Measurements from ENCODE around the gene SLC22A3.

Gene SLC22A3

DNA sequence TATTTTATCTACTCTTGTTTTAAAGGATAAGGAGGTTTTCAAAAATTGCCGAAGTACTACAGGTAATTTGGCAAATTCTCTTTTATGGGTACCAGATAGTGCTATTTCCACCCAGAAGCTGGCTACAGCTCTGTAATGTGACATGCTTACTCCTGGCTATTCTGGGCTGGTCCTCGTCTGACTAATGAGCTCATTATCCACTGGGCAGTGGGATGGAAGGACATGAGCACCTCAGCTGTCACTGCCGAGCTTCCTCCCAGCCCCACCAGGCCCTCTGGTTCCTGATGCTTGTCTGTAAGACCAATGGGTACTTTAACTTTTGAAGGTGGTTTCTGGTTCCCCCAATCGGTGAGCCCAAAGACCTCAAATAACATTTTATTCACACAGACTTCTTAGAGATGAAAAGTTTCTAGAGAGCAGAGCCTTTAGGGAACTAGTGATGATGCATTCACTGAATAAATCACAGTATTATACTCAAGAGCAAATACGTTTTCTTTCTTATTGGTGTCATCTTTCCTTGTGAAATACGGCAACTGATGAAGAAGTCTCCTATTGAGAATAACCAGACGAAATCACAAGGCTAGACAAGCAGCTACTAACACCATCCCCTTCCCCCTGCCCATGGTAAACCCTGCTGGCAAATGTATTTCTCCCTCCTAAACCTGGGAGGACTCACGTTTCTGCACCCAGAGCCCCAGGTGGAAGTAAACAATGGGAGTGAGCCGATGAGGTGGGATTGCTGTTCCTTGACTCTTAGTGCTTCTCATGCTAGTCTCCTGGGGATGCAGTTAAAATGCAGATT lies 80.8 kb downstream of the SLC22A3 start:
- POLR2A ChIA-PET: no interaction called here
- DNase-seq (ENCODE audit: extremely low spot score): no peak
- CTCF ChIA-PET: interaction anchor here (1.1 kb wide), 1 partner anchor 11 kb away, joined by 3 read pairs; no protein-coding TSS in a partner anchor
- TF ChIP-seq, protein P1, sequence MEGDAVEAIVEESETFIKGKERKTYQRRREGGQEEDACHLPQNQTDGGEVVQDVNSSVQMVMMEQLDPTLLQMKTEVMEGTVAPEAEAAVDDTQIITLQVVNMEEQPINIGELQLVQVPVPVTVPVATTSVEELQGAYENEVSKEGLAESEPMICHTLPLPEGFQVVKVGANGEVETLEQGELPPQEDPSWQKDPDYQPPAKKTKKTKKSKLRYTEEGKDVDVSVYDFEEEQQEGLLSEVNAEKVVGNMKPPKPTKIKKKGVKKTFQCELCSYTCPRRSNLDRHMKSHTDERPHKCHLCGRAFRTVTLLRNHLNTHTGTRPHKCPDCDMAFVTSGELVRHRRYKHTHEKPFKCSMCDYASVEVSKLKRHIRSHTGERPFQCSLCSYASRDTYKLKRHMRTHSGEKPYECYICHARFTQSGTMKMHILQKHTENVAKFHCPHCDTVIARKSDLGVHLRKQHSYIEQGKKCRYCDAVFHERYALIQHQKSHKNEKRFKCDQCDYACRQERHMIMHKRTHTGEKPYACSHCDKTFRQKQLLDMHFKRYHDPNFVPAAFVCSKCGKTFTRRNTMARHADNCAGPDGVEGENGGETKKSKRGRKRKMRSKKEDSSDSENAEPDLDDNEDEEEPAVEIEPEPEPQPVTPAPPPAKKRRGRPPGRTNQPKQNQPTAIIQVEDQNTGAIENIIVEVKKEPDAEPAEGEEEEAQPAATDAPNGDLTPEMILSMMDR (IDR thresholded peaks at IDR 0.05; ENCODE audit: control extremely low read depth, extremely low read depth, low read depth, missing control alignments): no peak

GRCh38 chr6:160429620-160429895 lies 81.4 kb downstream of the SLC22A3 start:
- no peak for DNase-seq (ENCODE audit: extremely low spot score)
- ChIA-PET POLR2A (no interaction called here), CTCF (interaction anchor here (1.1 kb wide), 1 partner anchor 12 kb away, joined by 3 read pairs; no protein-coding TSS in a partner anchor)
- TF ChIP-seq, protein P1 (IDR thresholded peaks at IDR 0.05; ENCODE audit: control extremely low read depth, extremely low read depth, low read depth, missing control alignments): no peak

GRCh38 chr6:160430203-160430602 lies 82.0 kb downstream of the SLC22A3 start:
- ChIA-PET CTCF (no interaction called here), POLR2A (no interaction called here)
- TF ChIP-seq, protein P1 (IDR thresholded peaks at IDR 0.05; ENCODE audit: control extremely low read depth, extremely low read depth, low read depth, missing control alignments): no peak
- DNase-seq (ENCODE audit: extremely low spot score): no peak

DNA sequence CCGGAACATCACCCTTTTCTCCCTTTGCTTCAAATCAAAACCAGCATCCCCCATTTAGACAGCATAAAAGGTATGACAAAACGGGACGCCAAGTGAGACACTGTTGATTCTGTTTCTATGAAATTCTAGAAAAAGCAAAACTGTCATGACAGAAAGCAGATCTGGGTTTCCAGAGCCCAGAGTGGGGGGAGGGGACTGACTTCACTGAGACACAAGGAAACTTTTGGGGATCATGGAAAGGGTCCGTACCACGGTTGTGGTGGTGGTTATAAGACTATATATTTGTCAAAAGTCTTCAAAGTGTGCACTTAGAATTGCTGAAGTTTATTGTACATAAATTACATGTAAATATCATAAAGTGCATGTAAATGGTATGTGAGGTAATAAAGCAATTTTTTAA lies 82.6 kb downstream of the SLC22A3 start:
- DNase-seq (ENCODE audit: extremely low spot score): no peak
- ChIA-PET CTCF (no interaction called here), POLR2A (no interaction called here)
- TF ChIP-seq, protein P1 (IDR thresholded peaks at IDR 0.05; ENCODE audit: control extremely low read depth, extremely low read depth, low read depth, missing control alignments): no peak

DNA sequence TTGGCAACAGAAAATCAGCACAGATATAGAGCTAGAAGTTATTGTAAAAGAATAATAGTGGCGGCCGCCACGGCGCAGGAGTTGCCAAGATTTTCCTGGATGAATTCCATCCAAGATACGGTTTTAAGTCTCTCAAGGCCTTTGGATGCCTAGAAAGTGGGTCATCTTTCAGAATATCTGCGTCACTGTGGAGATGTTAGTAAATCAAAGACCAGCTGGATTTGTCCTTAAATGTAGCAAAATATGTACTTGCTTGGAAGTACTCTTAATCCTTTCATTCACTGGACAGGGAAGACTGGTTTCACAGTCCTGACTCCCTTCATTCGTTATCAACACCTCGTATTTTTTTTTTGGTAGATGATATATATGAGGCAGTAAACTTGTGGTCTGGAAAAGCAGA lies 83.0 kb downstream of the SLC22A3 start:
- ChIA-PET POLR2A (no interaction called here), CTCF (no interaction called here)
- TF ChIP-seq, protein P1 (IDR thresholded peaks at IDR 0.05; ENCODE audit: control extremely low read depth, extremely low read depth, low read depth, missing control alignments): no peak
- no peak for DNase-seq (ENCODE audit: extremely low spot score)

- CTCF ChIA-PET: interaction anchor here (1.3 to 2.9 kb wide), 2 partner anchors 10 to 24 kb away, joined by 3 to 6 read pairs; no protein-coding TSS in a partner anchor
- TF ChIP-seq, protein P1 (IDR thresholded peaks at IDR 0.05; ENCODE audit: control extremely low read depth, extremely low read depth, low read depth, missing control alignments): no peak
- POLR2A ChIA-PET: no interaction called here
- DNase-seq (ENCODE audit: extremely low spot score): no peak
These were observed 83.7 kb downstream of the SLC22A3 start for GRCh38 chr6:160431791-160432404.

Data from GM10248 (cell line).